Brain pericyte (primary cell): ENCODE measurements around the gene WDR27.
"Not testable (repeated sequence)": the region's sequence is repeated elsewhere in the genome, so short reads cannot be mapped to it uniquely, and the experiment has no call there.

Experiments used
- DNase-seq: peaks from one replicate; pipeline ENCODE4 v3.0.0-alpha.2; 2012; ENCODE audit warnings: low read depth, low spot score

Gene WDR27

GRCh38 chr6:169661391-169661756 is 40.5 kb downstream of the WDR27 start:
- DNase-seq = no peak

- DNase-seq = no peak
These were observed 41.0 kb downstream of the WDR27 start for GRCh38 chr6:169660751-169661390.

GRCh38 chr6:169659820-169660610 is 41.8 kb downstream of the WDR27 start:
- no peak for DNase-seq

GRCh38 chr6:169657284-169657610 is 44.6 kb downstream of the WDR27 start:
- DNase-seq = no peak

- DNase-seq = no peak
These were observed 45.1 kb downstream of the WDR27 start for GRCh38 chr6:169656546-169657283.

- peak; percentile 48 for DNase-seq
These were observed 47.0 kb downstream of the WDR27 start for GRCh38 chr6:169654598-169655391.

GRCh38 chr6:169653691-169654090 is 48.1 kb downstream of the WDR27 start:
- DNase-seq = no peak

- no peak for DNase-seq
These were observed 48.9 kb downstream of the WDR27 start for GRCh38 chr6:169652896-169653295.

GRCh38 chr6:169651498-169651897 is 50.3 kb downstream of the WDR27 start:
- no peak for DNase-seq

GRCh38 chr6:169650959-169651292 is 50.9 kb downstream of the WDR27 start:
- no peak for DNase-seq

- no peak for DNase-seq
These were observed 51.4 kb downstream of the WDR27 start for GRCh38 chr6:169650241-169650958.

GRCh38 chr6:169648617-169649016 is 53.2 kb downstream of the WDR27 start:
- no peak for DNase-seq

GRCh38 chr6:169648092-169648491 is 53.7 kb downstream of the WDR27 start:
- no peak for DNase-seq

GRCh38 chr6:169647637-169648036 is 54.2 kb downstream of the WDR27 start:
- no peak for DNase-seq

GRCh38 chr6:169646906-169647567 is 54.8 kb downstream of the WDR27 start:
- DNase-seq = no peak

- DNase-seq = not testable (repeated sequence)
These were observed 56.4 kb downstream of the WDR27 start for GRCh38 chr6:169645459-169645858.

GRCh38 chr6:169643521-169643920 is 58.3 kb downstream of the WDR27 start:
- DNase-seq = no peak

- DNase-seq = no peak
These were observed 59.4 kb downstream of the WDR27 start for GRCh38 chr6:169642455-169642854.

GRCh38 chr6:169641461-169642085 is 60.3 kb downstream of the WDR27 start:
- no peak for DNase-seq

GRCh38 chr6:169640983-169641382 is 60.8 kb downstream of the WDR27 start:
- DNase-seq = no peak
